BE2C (cell line): Measurements from ENCODE around the gene ERCC6L.

Experiments used
- DNase-seq: peaks from one replicate; pipeline ENCODE4 v3.0.0-alpha.2; 2020
- H3K27me3 ChIP-seq: fragments of 250-450 bp; sonication (Bioruptor Pico); 2 replicates; pipeline ENCODE4 v1.5.1; 2020; ENCODE audit warnings: mild to moderate bottlenecking
- H3K36me3 ChIP-seq: fragments of 250-450 bp; sonication (Bioruptor Pico); 2 replicates; pipeline ENCODE4 v1.5.1; 2020; ENCODE audit warnings: mild to moderate bottlenecking
- H3K4me1 ChIP-seq: fragments of 250-450 bp; sonication (Bioruptor Pico); 2 replicates; pipeline ENCODE4 v1.5.1; 2020
- H3K4me3 ChIP-seq: 2 replicates; pipeline ENCODE4 v1.5.1; 2011; ENCODE audit warnings: low read depth, low read length
- H3K9me3 ChIP-seq: fragments of 250-450 bp; sonication (Bioruptor Pico); 2 replicates; pipeline ENCODE4 v1.5.1; 2020
- CTCF ChIP-seq: IDR thresholded peaks from 2 replicates; pipeline ENCODE4 v1.5.1; 2012; ENCODE audit warnings: mild to moderate bottlenecking, low read depth, low read length

ERCC6L gene

GRCh38 chrX:72207366-72207765 is 31.5 kb downstream of the ERCC6L start:
- TF ChIP-seq CTCF: no peak
- Histone ChIP-seq H3K4me3 (no peak overlapping the region), H3K36me3 (peaks cover 4% of the 10 kb centered on the region; the same call in 1 of the 2 replicates), H3K4me1 (no peaks in the 10 kb centered on the region), H3K9me3 (no peaks in the 10 kb centered on the region), H3K27me3 (no peaks in the 10 kb centered on the region)
- DNase-seq: no peak

GRCh38 chrX:72205706-72206105 is 33.1 kb downstream of the ERCC6L start:
- Histone ChIP-seq H3K36me3 (peaks cover 4% of the 10 kb centered on the region; the same call in 1 of the 2 replicates), H3K27me3 (no peaks in the 10 kb centered on the region), H3K4me3 (no peak overlapping the region), H3K4me1 (no peaks in the 10 kb centered on the region), H3K9me3 (no peaks in the 10 kb centered on the region)
- no peak for TF ChIP-seq CTCF
- no peak for DNase-seq

DNA sequence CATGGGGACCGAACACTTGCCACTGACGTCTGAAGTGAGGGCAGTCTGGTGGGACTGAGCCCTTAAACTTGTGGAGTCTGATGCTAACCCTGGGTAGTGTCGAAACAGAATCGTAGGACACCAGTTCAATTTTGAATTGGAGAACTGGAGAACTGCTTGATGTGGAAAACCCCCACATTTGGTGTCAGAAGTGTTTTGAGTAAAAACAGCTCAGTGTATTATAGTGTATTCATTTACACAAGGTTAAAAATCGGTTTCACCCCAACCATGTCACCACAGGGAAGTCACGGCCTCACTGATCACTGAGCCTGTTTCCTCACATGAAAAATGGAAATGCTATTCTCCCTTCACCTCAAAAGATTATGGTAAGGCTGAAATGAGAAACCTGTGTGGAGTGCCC is 35.4 kb downstream of the ERCC6L start:
- Histone ChIP-seq H3K9me3 (no peaks in the 10 kb centered on the region), H3K4me1 (no peaks in the 10 kb centered on the region), H3K36me3 (peaks cover 7% of the 10 kb centered on the region; the same call in 1 of the 2 replicates), H3K27me3 (no peaks in the 10 kb centered on the region), H3K4me3 (no peak overlapping the region)
- no peak for TF ChIP-seq CTCF
- no peak for DNase-seq

DNA sequence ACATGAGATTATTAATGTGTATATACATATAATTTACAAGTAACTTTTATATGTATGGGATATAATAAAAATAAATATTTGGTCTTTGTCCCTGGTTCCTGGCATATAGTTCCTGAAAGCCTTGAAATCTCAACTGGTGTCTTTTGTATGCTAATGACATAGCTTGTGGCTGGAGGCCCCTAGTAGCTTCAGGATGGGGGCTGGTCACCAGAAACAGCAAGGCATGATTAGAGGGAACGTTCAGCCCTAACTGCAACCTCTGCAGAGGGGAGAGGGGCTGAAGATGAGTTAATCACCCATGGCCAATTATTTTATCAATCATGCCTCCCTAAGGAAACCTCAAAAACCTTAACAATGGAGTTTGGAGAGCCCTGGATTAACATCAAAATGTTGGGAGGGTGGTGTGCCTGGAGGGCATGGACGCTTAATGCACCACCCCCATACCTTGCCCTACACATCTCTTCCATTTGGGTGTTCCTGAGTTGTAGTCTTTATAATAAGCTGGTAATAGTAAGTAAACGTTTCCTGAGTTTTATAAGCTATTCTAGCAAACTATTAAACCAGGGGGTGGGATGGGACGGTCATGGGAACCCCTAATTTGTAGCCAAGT is 35.9 kb downstream of the ERCC6L start:
- Histone ChIP-seq H3K4me3 (no peak overlapping the region), H3K36me3 (peaks cover 4% of the 10 kb centered on the region; the same call in 1 of the 2 replicates)

DNA sequence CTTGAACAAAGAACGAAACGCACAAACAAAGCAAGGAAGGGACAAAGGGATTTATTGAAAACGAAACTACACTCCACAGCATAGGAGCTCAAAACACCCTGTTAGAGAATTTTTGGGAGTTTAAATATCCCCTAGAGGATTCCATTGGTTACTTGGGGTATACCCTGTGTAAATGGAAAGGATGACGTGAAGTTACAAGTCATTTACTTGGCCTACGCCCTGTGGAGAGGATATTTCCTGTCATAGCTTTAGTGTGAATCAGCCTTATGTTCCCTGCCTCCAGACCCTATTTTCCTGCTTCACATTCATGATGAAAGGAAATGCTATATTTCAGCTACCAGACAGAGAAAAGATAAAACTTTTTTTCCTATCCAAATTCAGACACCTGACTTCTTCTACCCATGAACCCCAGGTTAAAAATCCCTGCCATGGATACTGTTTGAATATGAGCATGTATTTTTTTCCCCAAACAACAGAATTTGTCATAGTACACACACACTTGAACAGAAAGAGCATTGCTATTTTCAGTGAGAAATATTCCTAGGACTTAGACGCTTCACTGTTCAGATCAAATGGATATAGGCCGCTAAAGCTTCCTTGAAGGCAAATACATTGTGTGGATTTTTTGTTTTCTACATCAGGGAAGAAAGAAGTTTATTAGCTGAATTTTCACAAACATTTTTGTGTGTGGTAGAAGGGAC is 36.8 kb downstream of the ERCC6L start:
- Histone ChIP-seq H3K4me3 (no peak overlapping the region), H3K27me3 (no peaks in the 10 kb centered on the region), H3K4me1 (no peaks in the 10 kb centered on the region), H3K36me3 (peaks cover 4% of the 10 kb centered on the region; the same call in 1 of the 2 replicates), H3K9me3 (no peaks in the 10 kb centered on the region)
- TF ChIP-seq CTCF: no peak
- DNase-seq: no peak

More for the DNA sequence above, 35.9 kb downstream of the ERCC6L start:
- TF ChIP-seq CTCF: no peak
- Histone ChIP-seq H3K27me3 (no peaks in the 10 kb centered on the region), H3K9me3 (no peaks in the 10 kb centered on the region), H3K4me1 (no peaks in the 10 kb centered on the region)
- no peak for DNase-seq

DNA sequence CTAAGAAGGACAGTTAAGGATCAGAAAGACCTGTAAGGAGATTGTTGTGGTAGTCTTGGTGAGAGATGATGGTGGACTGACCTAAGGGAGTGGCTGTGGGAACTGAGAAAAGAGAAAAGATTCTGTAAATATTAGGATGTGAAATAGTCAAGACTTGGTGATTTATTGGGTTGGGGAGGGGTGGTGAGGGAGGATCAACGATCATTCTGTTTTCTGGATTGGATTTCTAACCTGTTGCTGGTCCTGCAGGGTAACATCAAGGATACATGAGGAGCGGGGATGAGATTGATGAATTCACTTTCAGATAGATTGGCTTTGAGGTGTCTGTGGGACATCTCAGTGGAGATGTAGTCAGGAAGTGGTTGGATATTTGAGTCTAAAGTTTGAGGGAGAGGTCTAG is 55.9 kb downstream of the ERCC6L start:
- H3K36me3 ChIP-seq: no peaks in the 10 kb centered on the region
- no peaks in the 10 kb centered on the region for H3K4me1 ChIP-seq
- no peak for TF ChIP-seq CTCF
- peak overlapping the region; percentile 96; the same call in 1 of the 2 replicates for H3K4me3 ChIP-seq
- DNase-seq: no peak
- no peaks in the 10 kb centered on the region for H3K27me3 ChIP-seq
- no peaks in the 10 kb centered on the region for H3K9me3 ChIP-seq
